Neural cell (in vitro differentiated cells): ENCODE results near the gene NOL9.

Experiments used
- EP300 ChIP-seq: fragments of 450-650 bp; conservative IDR thresholded peaks from 2 replicates; pipeline ENCODE4 v1.6.1; 2014; ENCODE audit warnings: antibody characterized with exemption, mild to moderate bottlenecking, moderate library complexity; ENCODE audit not compliant: poor library complexity, severe bottlenecking
- EZH2 ChIP-seq: fragments of 200-600, 300-800 bp; shearing (Covaris generic), sonication (generic); IDR thresholded peaks from 2 replicates; pipeline ENCODE4 v1.6.1; 2014; ENCODE audit warnings: antibody characterized with exemption, low read length, borderline replicate concordance, mild to moderate bottlenecking; ENCODE audit not compliant: insufficient read depth, poor library complexity, severe bottlenecking
- POLR2AphosphoS5 ChIP-seq: IDR thresholded peaks from 2 replicates; pipeline ENCODE4 v1.6.1; 2012
- RAD21 ChIP-seq: fragments of 450-650 bp; conservative IDR thresholded peaks from 2 replicates; pipeline ENCODE4 v1.6.1; 2014; ENCODE audit warnings: antibody characterized with exemption, mild to moderate bottlenecking, moderate library complexity
- REST ChIP-seq: IDR thresholded peaks from 2 replicates; pipeline ENCODE4 v1.6.1; 2012; ENCODE audit warnings: borderline replicate concordance
- SMC3 ChIP-seq: fragments of 450-650 bp; conservative IDR thresholded peaks from 2 replicates; pipeline ENCODE4 v1.6.1; 2014; ENCODE audit warnings: antibody characterized with exemption, mild to moderate bottlenecking, moderate library complexity; ENCODE audit not compliant: poor library complexity
- TAF1 ChIP-seq: IDR thresholded peaks from 2 replicates; pipeline ENCODE4 v1.6.1; 2012; ENCODE audit warnings: low read depth
- TF ChIP-seq, protein P1 (sequence below): fragments of 450-650 bp; IDR thresholded peaks from 2 replicates; pipeline ENCODE4 v1.5.1; 2014; ENCODE audit warnings: antibody characterized with exemption, mild to moderate bottlenecking, moderate library complexity; ENCODE audit not compliant: poor library complexity, severe bottlenecking

DNA sequence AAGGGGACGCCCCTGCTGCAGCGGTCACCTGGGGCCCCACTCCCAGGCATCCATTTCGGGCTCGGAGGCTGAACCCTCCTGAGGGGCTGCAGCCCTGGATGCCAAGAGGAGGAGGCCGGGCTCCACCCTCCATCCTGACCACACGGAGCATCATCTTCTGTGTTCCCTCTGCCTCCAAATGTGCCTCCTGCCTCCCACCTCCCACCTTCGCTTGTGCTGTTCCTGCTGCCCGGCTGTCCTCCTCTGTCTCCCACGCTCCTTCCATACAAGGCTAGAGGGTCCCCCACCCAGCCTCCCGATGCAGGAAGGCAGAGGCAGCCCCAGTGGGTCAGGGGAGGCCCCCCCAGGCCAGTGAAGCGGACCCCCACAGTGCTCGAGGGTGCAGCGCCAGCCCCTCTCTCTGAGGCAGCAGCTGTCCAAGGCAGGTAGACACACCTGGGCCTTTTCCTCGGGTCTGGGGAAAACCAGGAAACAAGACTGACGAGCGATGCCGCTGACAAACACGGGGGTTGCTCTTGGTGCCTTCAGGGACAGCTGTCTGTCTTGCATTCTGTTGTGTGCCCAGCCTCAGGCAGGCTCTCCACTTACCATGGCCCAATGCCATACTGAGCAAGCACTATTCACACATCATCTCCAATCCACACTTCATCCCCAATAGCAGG is 46.0 kb downstream of the NOL9 start:
- TF ChIP-seq, protein P1, sequence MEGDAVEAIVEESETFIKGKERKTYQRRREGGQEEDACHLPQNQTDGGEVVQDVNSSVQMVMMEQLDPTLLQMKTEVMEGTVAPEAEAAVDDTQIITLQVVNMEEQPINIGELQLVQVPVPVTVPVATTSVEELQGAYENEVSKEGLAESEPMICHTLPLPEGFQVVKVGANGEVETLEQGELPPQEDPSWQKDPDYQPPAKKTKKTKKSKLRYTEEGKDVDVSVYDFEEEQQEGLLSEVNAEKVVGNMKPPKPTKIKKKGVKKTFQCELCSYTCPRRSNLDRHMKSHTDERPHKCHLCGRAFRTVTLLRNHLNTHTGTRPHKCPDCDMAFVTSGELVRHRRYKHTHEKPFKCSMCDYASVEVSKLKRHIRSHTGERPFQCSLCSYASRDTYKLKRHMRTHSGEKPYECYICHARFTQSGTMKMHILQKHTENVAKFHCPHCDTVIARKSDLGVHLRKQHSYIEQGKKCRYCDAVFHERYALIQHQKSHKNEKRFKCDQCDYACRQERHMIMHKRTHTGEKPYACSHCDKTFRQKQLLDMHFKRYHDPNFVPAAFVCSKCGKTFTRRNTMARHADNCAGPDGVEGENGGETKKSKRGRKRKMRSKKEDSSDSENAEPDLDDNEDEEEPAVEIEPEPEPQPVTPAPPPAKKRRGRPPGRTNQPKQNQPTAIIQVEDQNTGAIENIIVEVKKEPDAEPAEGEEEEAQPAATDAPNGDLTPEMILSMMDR: no peak
- TF ChIP-seq POLR2AphosphoS5 (no peak), EZH2 (no peak), TAF1 (no peak), RAD21 (no peak), EP300 (no peak), SMC3 (no peak), REST (no peak)
